ENCODE measurements around the gene AURKAIP1. TPM values are rescaled to one million over a fixed set of nuclear protein-coding genes. Genes with fewer than 3 reads are reported as not detected.

Gene AURKAIP1
- total and polyA plus RNA-seq, 9 of the 15 experiments (the other 6 are each of a cell fraction or from before 2014, with no cell fraction given), result 7.8 to 478 (median 92.0) TPM

DNA sequence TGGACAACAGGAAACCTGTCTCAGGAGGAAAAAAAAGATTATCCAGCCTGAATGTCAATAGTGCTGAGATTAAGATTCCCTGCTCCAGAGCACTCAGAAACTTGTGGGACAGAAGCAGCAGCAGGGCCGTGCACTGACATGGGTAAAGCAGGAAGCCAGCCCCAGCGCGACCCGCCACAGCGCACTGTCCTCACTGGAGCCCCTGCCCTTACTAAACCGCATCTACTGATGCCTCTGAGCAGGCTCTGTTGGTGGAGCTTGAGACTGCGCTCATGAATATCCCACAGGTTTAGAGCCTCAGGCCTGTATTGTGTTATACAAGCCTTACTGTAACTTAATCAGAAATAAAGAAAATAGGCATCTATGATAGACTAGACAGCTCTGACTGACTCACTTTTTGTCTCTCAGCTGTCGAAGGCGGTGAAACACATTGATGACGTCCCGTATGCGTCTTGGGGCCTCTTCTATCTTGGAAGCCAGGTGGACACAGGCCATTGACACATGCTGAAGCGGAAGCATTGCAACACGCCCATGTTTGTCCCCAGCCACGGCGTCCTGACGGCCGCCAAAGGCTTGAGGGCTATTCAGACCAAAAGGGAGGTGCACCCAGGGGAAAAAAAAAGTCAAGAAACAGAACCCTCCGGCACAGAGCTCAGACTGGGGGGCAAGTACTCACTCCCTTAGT lies 23.0 kb upstream of the AURKAIP1 start (continued):
- TF ChIP-seq, protein P1, sequence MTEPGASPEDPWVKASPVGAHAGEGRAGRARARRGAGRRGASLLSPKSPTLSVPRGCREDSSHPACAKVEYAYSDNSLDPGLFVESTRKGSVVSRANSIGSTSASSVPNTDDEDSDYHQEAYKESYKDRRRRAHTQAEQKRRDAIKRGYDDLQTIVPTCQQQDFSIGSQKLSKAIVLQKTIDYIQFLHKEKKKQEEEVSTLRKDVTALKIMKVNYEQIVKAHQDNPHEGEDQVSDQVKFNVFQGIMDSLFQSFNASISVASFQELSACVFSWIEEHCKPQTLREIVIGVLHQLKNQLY (CRISPR knock-in tag; conservative IDR thresholded peaks at IDR 0.05), result no peak
- TF ChIP-seq RBM17 (IDR thresholded peaks at IDR 0.05; ENCODE audit: borderline replicate concordance, low read depth, low read length) (no peak), ELF2 (CRISPR knock-in tag; IDR thresholded peaks at IDR 0.05) (no peak), ZNF197 (CRISPR knock-in tag; IDR thresholded peaks at IDR 0.05; ENCODE audit: low read depth) (no peak), AFF1 (IDR thresholded peaks at IDR 0.05; ENCODE audit: low read depth in 1 of 2, partially characterized antibody in 2 of 2) (no peak), ARID2 (IDR thresholded peaks at IDR 0.05) (no peak), MEF2D (tag; conservative IDR thresholded peaks at IDR 0.05; ENCODE audit: low read depth) (no peak), STAG1 (CRISPR knock-in tag; IDR thresholded peaks at IDR 0.05; ENCODE audit: borderline replicate concordance) (no peak), ILK (tag; IDR thresholded peaks at IDR 0.05; ENCODE audit: borderline replicate concordance, low read depth) (no peak), RBM25 (IDR thresholded peaks at IDR 0.05; ENCODE audit: low read depth, low read length, severe bottlenecking) (peak; percentile 84)
- TF ChIP-seq, protein P2, sequence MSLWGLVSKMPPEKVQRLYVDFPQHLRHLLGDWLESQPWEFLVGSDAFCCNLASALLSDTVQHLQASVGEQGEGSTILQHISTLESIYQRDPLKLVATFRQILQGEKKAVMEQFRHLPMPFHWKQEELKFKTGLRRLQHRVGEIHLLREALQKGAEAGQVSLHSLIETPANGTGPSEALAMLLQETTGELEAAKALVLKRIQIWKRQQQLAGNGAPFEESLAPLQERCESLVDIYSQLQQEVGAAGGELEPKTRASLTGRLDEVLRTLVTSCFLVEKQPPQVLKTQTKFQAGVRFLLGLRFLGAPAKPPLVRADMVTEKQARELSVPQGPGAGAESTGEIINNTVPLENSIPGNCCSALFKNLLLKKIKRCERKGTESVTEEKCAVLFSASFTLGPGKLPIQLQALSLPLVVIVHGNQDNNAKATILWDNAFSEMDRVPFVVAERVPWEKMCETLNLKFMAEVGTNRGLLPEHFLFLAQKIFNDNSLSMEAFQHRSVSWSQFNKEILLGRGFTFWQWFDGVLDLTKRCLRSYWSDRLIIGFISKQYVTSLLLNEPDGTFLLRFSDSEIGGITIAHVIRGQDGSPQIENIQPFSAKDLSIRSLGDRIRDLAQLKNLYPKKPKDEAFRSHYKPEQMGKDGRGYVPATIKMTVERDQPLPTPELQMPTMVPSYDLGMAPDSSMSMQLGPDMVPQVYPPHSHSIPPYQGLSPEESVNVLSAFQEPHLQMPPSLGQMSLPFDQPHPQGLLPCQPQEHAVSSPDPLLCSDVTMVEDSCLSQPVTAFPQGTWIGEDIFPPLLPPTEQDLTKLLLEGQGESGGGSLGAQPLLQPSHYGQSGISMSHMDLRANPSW (CRISPR knock-in tag; IDR thresholded peaks at IDR 0.05), result no peak

All from K562 (cell line).